Right atrium auricular region (tissue), 2 donors: ENCODE measurements around the gene TNS3. TPM values are rescaled to one million over a fixed set of nuclear protein-coding genes. Genes with fewer than 3 reads are reported as not detected.

Experiments used
- DNase-seq: peaks from one replicate; pipeline ENCODE4 v3.0.0-alpha.2; 2019; ENCODE audit warnings: low spot score
- H3K27ac ChIP-seq, 2 donors: fragments of 200-600 bp; sonication (generic); 1 replicate in 1 of 2; 2 replicates in 1 of 2; pipeline ENCODE4 v1.5.1; 2016 to 2019
- H3K27me3 ChIP-seq, 2 donors: fragments of 200-600 bp; sonication (generic); one replicate each; pipeline versions ENCODE4 v1.5.1 to v1.6.0; 2017 to 2019
- H3K36me3 ChIP-seq: fragments of 200-600 bp; sonication (generic); one replicate; pipeline ENCODE4 v1.5.1; 2016
- H3K4me1 ChIP-seq, 2 donors: fragments of 200-600 bp; sonication (generic); one replicate each; pipeline versions ENCODE4 v1.5.1 to v1.6.0; 2017 to 2019
- H3K4me3 ChIP-seq, 2 donors: fragments of 200-600 bp; sonication (generic); 1 replicate in 1 of 2; 2 replicates in 1 of 2; pipeline ENCODE4 v1.5.1; 2017 to 2019; ENCODE audit warnings: mild to moderate bottlenecking in 1 of 2, moderate library complexity in 1 of 2
- H3K9me3 ChIP-seq, 2 donors: fragments of 200-600 bp; sonication (generic); one replicate each; pipeline ENCODE4 v1.5.1; 2019
- total RNA-seq, 2 donors: library from RNA; depleted of rRNA; stranded (reverse); fragments of >200 nt; gene quantifications; one replicate each; pipeline ENCODE4 v1.1.0, GENCODE V29; 2016
- TF ChIP-seq, protein P1 (sequence below), 2 donors: fragments of 200-600 bp; sonication (generic); IDR thresholded peaks; one replicate each; pipeline ENCODE4 v1.5.1; 2019; ENCODE audit warnings: antibody characterized with exemption in 2 of 2

The TNS3 gene
- total RNA-seq, 2 donors from 2014 or later: 39.7 to 44.4 TPM

DNA sequence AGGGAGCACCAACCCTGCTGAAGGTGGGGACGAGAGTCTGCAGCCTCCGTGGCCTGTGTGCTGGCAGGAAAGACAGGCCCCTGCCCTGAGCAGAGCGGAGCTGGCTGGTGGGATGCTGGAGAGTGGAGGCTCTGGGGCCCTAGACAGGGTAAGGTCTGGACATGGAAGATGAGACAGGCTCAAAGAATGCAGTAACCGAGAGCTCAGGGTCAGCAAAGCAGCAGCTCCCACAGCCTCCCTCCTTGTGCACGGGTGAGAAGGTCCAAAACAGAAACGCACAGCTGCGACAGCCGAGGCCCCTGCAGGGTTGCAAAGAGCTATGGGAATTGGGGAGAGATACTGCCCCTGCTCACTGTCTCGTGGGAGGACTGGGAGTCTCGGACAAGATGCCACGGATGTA, 80.5 kb downstream of the TNS3 start:
- H3K27me3 ChIP-seq: no peaks in the 10 kb centered on the region
- no peak for DNase-seq
- TF ChIP-seq, protein P1, sequence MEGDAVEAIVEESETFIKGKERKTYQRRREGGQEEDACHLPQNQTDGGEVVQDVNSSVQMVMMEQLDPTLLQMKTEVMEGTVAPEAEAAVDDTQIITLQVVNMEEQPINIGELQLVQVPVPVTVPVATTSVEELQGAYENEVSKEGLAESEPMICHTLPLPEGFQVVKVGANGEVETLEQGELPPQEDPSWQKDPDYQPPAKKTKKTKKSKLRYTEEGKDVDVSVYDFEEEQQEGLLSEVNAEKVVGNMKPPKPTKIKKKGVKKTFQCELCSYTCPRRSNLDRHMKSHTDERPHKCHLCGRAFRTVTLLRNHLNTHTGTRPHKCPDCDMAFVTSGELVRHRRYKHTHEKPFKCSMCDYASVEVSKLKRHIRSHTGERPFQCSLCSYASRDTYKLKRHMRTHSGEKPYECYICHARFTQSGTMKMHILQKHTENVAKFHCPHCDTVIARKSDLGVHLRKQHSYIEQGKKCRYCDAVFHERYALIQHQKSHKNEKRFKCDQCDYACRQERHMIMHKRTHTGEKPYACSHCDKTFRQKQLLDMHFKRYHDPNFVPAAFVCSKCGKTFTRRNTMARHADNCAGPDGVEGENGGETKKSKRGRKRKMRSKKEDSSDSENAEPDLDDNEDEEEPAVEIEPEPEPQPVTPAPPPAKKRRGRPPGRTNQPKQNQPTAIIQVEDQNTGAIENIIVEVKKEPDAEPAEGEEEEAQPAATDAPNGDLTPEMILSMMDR (IDR thresholded peaks at IDR 0.05): no peak
- no peaks in the 10 kb centered on the region for H3K9me3 ChIP-seq
- no peak overlapping the region for H3K4me3 ChIP-seq
- H3K27ac ChIP-seq: peak overlapping the region in 1 of 2 donors; percentile 13
- peaks cover 0 to 46% of the 10 kb centered on the region in 2 donors for H3K4me1 ChIP-seq
- H3K36me3 ChIP-seq: no peaks in the 10 kb centered on the region

- Histone ChIP-seq H3K9me3 (no peaks in the 10 kb centered on the region), H3K27ac (no peak overlapping the region), H3K4me3 (no peak overlapping the region), H3K4me1 (peaks cover 0 to 53% of the 10 kb centered on the region in 2 donors), H3K36me3 (no peaks in the 10 kb centered on the region), H3K27me3 (no peaks in the 10 kb centered on the region)
- DNase-seq: no peak
- TF ChIP-seq, protein P1 (IDR thresholded peaks at IDR 0.05): no peak
Measured at GRCh38 chr7:47500103-47500563, 81.8 kb downstream of the TNS3 start.

DNA sequence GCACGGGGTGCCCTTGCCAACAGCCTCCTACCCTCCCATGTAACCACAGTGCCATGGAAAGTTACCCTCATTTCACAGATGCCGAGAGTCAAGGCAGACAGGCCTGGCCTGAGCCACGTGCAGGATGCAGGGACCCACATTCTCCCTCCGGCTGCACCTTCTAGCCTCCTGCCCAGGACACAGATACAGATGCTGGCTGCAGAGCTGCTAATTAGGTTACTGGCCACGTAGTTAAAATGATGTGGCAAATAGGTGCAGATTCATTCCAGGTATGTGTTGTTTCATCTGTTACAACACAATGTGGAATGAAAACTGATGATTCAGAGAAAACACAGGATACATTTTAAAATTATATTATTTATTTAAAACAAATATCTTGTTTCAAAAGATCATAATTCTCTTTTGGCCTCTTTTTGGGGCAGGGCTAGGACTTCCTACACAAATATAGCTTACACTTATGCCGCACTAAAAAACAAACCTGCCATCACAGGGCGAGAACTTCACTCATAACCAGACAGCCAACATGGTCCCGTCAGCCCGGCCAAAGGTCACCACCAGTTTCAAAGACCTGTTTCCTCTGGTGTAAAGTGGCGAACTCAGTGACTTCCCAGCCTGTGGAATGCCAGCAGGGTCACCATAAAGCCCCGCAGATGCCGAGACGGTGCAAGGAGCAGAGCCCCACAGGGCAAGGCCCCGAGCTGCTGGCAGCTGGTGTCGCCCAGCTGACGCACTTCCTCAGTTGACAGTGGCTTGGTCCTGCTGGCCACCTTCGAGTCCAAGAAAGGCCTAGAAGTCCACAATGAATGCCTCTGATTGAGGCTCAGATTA, 83.5 kb downstream of the TNS3 start:
- DNase-seq: no peak
- no peaks in the 10 kb centered on the region for H3K9me3 ChIP-seq
- H3K4me1 ChIP-seq: peaks cover 0 to 67% of the 10 kb centered on the region in 2 donors
- peak overlapping the region in 1 of 2 donors; percentile 5 for H3K27ac ChIP-seq
- no peak overlapping the region for H3K4me3 ChIP-seq
- no peaks in the 10 kb centered on the region for H3K36me3 ChIP-seq
- TF ChIP-seq, protein P1 (IDR thresholded peaks at IDR 0.05): no peak
- H3K27me3 ChIP-seq: no peaks in the 10 kb centered on the region

DNA sequence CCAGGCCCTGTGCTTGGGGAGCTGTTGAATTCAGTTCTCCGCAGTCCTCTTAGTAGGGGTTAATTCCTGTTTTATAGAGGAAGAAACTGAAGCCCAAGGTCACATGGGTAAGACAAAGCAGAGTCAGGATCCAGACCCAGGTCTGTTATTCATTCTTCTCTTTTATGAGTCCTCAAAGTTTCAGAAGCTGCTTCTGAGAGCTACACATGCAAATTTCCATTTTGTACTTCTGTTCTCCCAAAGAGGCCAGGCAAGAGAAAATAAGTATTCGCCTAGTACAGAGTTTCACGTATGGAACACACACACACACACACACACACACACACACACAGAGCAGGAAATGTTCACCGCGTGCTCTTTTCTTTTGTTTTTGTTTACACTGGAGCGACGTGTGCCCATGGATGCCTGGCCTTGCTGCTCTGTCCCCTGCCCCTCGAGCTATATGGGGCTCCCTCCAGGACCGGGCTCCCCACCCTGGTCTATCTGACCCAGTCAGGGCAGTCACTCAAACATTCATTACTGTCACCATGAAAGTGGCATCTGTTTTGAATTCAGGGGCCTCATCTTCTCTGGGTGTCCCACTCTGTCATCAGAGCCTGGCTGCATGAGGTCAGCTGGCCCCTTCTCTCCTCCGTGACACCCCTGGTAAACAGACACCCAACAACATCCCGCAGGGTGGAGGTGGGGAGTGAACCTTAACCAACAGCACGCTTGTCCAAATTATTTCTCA, 84.4 kb downstream of the TNS3 start:
- H3K27me3 ChIP-seq: no peaks in the 10 kb centered on the region
- H3K4me1 ChIP-seq: peaks cover 0 to 59% of the 10 kb centered on the region in 2 donors
- TF ChIP-seq, protein P1 (IDR thresholded peaks at IDR 0.05): no peak
- no peak overlapping the region for H3K4me3 ChIP-seq
- H3K36me3 ChIP-seq: no peaks in the 10 kb centered on the region
- H3K27ac ChIP-seq: peak overlapping the region in 1 of 2 donors; percentile 5
- no peaks in the 10 kb centered on the region for H3K9me3 ChIP-seq
- DNase-seq: no peak

DNA sequence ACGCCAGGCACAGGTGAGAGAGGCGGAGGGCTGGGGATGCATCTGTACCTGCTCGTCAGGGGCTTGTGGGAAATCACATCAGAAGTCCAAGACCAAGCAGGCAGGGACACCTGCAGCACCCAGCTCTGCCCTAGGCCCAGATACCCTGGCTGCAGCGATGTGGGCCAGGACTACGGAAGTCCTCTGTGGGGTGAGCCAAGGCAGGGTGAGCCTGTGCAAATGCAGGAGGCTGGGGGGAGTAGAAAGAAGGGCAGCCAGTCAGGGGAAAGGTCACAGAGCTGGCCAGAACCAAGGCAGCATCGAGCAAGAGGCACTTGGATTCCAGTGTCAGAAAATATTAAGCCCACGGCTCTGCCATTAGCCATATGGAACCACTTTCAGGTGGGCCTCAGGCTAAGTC, 85.2 kb downstream of the TNS3 start:
- H3K4me3 ChIP-seq: no peak overlapping the region
- DNase-seq: no peak
- H3K9me3 ChIP-seq: no peaks in the 10 kb centered on the region
- no peaks in the 10 kb centered on the region for H3K36me3 ChIP-seq
- no peak overlapping the region for H3K27ac ChIP-seq
- H3K27me3 ChIP-seq: no peaks in the 10 kb centered on the region
- peaks cover 0 to 50% of the 10 kb centered on the region in 2 donors for H3K4me1 ChIP-seq
- TF ChIP-seq, protein P1 (IDR thresholded peaks at IDR 0.05): no peak
